GM12878 (cell line): ENCODE measurements around the gene MSI2. TPM values are rescaled to one million over a fixed set of nuclear protein-coding genes. Genes with fewer than 3 reads are reported as not detected.

Experiments used
- ATAC-seq: fragments of 200-7000 bp; cut with Tn5 transposase; 3 replicates; pipeline ENCODE4 v1.9.1; 2020; ENCODE audit warnings: mild to moderate bottlenecking, moderate library complexity
- BruUV-seq: library from RNA; stranded (reverse); fragments of 400-500 nt; replicated peaks from 2 replicates; lab custom pipeline; 2021; lab: Mats Ljungman, UMichigan
- CTCF ChIA-PET: fragments of 300-600 bp; sonication (Branson Sonifier 250); formaldehyde crosslinking; extraction: SDS; loops from one replicate; lab custom pipeline; 2021; ENCODE audit warnings: inconsistent platforms; lab: Yijun Ruan, JAX
- POLR2A ChIA-PET: fragments of 350-600 bp; formaldehyde crosslinking; extraction: SDS; loops from one replicate; lab custom pipeline; 2021; ENCODE audit warnings: inconsistent platforms; lab: Charles Lee
- RAD21 ChIA-PET: fragments of 300-600 bp; sonication (Branson Sonifier 250); formaldehyde crosslinking; loops from one replicate; lab custom pipeline; 2023; ENCODE audit warnings: antibody characterized with exemption; ENCODE audit not compliant: unreplicated experiment; lab: Charles Lee
- SMC1A ChIA-PET: fragments of 300-600 bp; sonication (Branson Sonifier 250); formaldehyde crosslinking; loops from one replicate; lab custom pipeline; 2023; ENCODE audit not compliant: unreplicated experiment, uncharacterized antibody; lab: Charles Lee
- DNase-seq: peaks from one replicate; pipeline ENCODE4 v3.0.0-alpha.2; 2011; ENCODE audit warnings: low read depth, low spot score
- FAIRE-seq: peaks from 3 replicates; lab custom pipeline; 2011; peaks lifted over from hg19 to GRCh38; lab: Jason Lieb, UNC
- H2AFZ ChIP-seq: 2 replicates; pipeline ENCODE4 v1.6.0; 2011; ENCODE audit warnings: low read depth, low read length, control low read depth; ENCODE audit not compliant: control insufficient read depth
- H3K27ac ChIP-seq: 2 replicates; pipeline ENCODE4 v1.5.1; 2011; ENCODE audit warnings: control low read depth; ENCODE audit not compliant: control insufficient read depth, insufficient read depth
- H3K27me3 ChIP-seq, 2 experiments: replicated peaks in 1 of 2; 2 replicates each; pipeline versions ENCODE4 v1.6.0 to v1.6.1; 2011; ENCODE audit warnings: low read length in 1 of 2; ENCODE audit not compliant: control insufficient read depth in 2 of 2, insufficient read depth in 2 of 2
- H3K36me3 ChIP-seq, 2 experiments: 2 replicates each; pipeline ENCODE4 v1.5.1; 2011; ENCODE audit warnings: low read length in 1 of 2; ENCODE audit not compliant: control insufficient read depth in 2 of 2, insufficient read depth in 2 of 2
- H3K4me1 ChIP-seq: 2 replicates; pipeline ENCODE4 v1.6.1; 2011; ENCODE audit warnings: mild to moderate bottlenecking, low read length, moderate library complexity, mixed read lengths; ENCODE audit not compliant: control insufficient read depth, insufficient read depth
- H3K4me2 ChIP-seq: 2 replicates; pipeline ENCODE4 v1.6.0; 2011; ENCODE audit warnings: control low read depth; ENCODE audit not compliant: control insufficient read depth, insufficient read depth
- H3K4me3 ChIP-seq: fragments of 200-600 bp; sonication (generic); 2 replicates; pipeline ENCODE4 v1.5.1; 2016
- H3K79me2 ChIP-seq: 2 replicates; pipeline ENCODE4 v1.6.0; 2011; ENCODE audit warnings: low read length; ENCODE audit not compliant: control insufficient read depth, insufficient read depth
- H3K9ac ChIP-seq: 2 replicates; pipeline ENCODE4 v1.8.0; 2011; ENCODE audit warnings: low read length, control low read depth, mixed read lengths; ENCODE audit not compliant: control insufficient read depth, insufficient read depth
- H3K9me3 ChIP-seq: replicated peaks from 3 replicates; pipeline ENCODE4 v1.5.1; 2011; ENCODE audit warnings: mild to moderate bottlenecking, low read length; ENCODE audit not compliant: control insufficient read depth, insufficient read depth
- H4K20me1 ChIP-seq: 2 replicates; pipeline ENCODE4 v1.6.0; 2011; ENCODE audit not compliant: control insufficient read depth, insufficient read depth
- FOS ChIP-seq: IDR thresholded peaks from 3 replicates; pipeline ENCODE4 v1.6.1; 2011; ENCODE audit warnings: borderline replicate concordance; ENCODE audit not compliant: insufficient read length; ENCODE audit errors: extremely low read depth
- SUPT20H ChIP-seq: IDR thresholded peaks from 2 replicates; pipeline ENCODE4 v1.6.1; 2011; ENCODE audit warnings: low read depth, mild to moderate bottlenecking, low read length, moderate library complexity, borderline replicate concordance; ENCODE audit not compliant: control insufficient read depth
- WGBS: methylation state at CpG from one replicate; pipeline ENCODE4 v1.1.6; 2016; ENCODE audit warnings: low lambda C conversion rate; ENCODE audit not compliant: insufficient replicate concordance, insufficient coverage; ENCODE audit errors: missing lambda C conversion rate; 5-methylcytosine and 5-hydroxymethylcytosine counted together
- in situ Hi-C: fragments of 300-500 bp; cut with MboI; formaldehyde crosslinking; loops from 9 replicates; pipeline ENCODE4 v1.14.3; 2018; ENCODE audit warnings: mixed read lengths
- intact Hi-C: fragments of 100-400 bp; cut with micrococcal nuclease; formaldehyde crosslinking; loops from one replicate; pipeline ENCODE4 v1.14.2; 2022; ENCODE audit not compliant: unreplicated experiment
- polyA plus RNA-seq, 11 experiments: library from polyadenylated mRNA; depleted of rRNA in 4 of 11; unstranded in 6 of 11; stranded (reverse) in 5 of 11; fragments of >200 nt; fragmentation: Nextera tagmentation in 4 of 11; fragmentation: Illumina TruSeq in 1 of 11; extraction: Ambion mirVana in 4 of 11; extraction: Trizol in 1 of 11; gene quantifications; 1 replicate in 1 of 11; 2 replicates in 10 of 11; pipeline versions ENCODE4 v1.2.1 to v1.2.3, GENCODE V29; 2011 to 2016; ENCODE audit warnings: inconsistent platforms in 2 of 11, missing spikeins in 2 of 11, low read depth in 1 of 11
- total RNA-seq, 4 experiments: library from RNA; depleted of rRNA in 3 of 4; stranded (reverse); fragments of >200 nt in 3 of 4; fragmentation: Illumina TruSeq in 1 of 4; extraction: Trizol in 1 of 4; gene quantifications; 2 replicates each; pipeline versions ENCODE4 v1.2.1 to v1.2.3, GENCODE V29; 2013 to 2021
- TF ChIP-seq, protein P1 (sequence below): fragments of 450-650 bp; IDR thresholded peaks from 2 replicates; pipeline ENCODE4 v1.6.1; 2016; ENCODE audit warnings: mild to moderate bottlenecking, moderate library complexity, borderline replicate concordance

Gene MSI2
- total and polyA plus RNA-seq, 10 of the 15 experiments (the other 5 are each of a cell fraction or from before 2014, with no cell fraction given), result 6.1 to 76.1 (median 42.0) TPM

DNA sequence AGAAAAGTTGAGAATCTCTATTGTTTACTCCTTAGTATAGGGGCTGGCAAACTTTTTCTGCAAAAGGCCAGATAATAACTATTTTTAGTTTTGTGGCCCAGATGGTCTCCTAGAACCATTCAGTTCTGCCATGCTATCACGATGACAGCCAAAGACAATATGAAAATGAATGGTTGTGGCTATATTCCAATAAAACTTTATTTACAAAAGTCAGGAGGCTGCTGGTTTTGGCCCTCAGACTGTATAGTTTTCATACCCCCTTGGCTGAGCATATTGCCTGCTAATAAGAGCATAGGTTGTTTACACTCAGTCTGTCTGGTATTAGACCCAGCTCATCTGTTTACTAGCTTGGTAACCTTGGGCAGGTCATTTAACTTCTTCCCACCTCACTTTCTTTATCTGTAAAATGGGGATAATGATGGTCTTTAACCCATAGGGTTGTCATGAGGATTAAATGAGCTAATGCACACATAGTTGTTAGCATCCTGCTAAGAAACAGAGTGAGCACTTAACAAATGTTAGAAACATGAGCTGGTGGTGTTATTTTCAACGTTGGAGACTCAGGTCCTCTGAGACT, 156.3 kb downstream of the MSI2 start:
- Histone ChIP-seq H3K4me1 (peaks cover 9% of the 10 kb centered on the region), H3K4me2 (no peak overlapping the region), H4K20me1 (no peaks in the 10 kb centered on the region), H3K79me2 (peaks cover 8% of the 10 kb centered on the region), H3K27me3 (no peaks in the 10 kb centered on the region), H3K4me3 (no peak overlapping the region), H3K9me3 (peaks cover 4% of the 10 kb centered on the region; the same call in 2 of the 3 replicates), H2AFZ (no peak overlapping the region), H3K27ac (no peak overlapping the region), H3K36me3 (no peaks in the 10 kb centered on the region; a peak in 3 of 4 replicates), H3K9ac (no peak overlapping the region)
- peak; percentile 54 for FAIRE-seq
- POLR2A ChIA-PET, result no interaction called here
- BruUV-seq, result no TSS peak
- WGBS, result 56% methylated on average over 2 of the region's 2 CpGs
- intact Hi-C loops (no loop called here), in situ Hi-C loops (no loop called here)
- TF ChIP-seq, protein P1, sequence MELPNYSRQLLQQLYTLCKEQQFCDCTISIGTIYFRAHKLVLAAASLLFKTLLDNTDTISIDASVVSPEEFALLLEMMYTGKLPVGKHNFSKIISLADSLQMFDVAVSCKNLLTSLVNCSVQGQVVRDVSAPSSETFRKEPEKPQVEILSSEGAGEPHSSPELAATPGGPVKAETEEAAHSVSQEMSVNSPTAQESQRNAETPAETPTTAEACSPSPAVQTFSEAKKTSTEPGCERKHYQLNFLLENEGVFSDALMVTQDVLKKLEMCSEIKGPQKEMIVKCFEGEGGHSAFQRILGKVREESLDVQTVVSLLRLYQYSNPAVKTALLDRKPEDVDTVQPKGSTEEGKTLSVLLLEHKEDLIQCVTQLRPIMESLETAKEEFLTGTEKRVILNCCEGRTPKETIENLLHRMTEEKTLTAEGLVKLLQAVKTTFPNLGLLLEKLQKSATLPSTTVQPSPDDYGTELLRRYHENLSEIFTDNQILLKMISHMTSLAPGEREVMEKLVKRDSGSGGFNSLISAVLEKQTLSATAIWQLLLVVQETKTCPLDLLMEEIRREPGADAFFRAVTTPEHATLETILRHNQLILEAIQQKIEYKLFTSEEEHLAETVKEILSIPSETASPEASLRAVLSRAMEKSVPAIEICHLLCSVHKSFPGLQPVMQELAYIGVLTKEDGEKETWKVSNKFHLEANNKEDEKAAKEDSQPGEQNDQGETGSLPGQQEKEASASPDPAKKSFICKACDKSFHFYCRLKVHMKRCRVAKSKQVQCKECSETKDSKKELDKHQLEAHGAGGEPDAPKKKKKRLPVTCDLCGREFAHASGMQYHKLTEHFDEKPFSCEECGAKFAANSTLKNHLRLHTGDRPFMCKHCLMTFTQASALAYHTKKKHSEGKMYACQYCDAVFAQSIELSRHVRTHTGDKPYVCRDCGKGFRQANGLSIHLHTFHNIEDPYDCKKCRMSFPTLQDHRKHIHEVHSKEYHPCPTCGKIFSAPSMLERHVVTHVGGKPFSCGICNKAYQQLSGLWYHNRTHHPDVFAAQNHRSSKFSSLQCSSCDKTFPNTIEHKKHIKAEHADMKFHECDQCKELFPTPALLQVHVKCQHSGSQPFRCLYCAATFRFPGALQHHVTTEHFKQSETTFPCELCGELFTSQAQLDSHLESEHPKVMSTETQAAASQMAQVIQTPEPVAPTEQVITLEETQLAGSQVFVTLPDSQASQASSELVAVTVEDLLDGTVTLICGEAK, result peak; percentile 43; the same call in 1 of the 2 replicates
- TF ChIP-seq FOS, result no peak
- no peak for TF ChIP-seq SUPT20H
- SMC1A ChIA-PET, result interaction anchor here (0.9 to 2.1 kb wide), 7 partner anchors 11 to 170 kb away, joined by 3 to 6 read pairs (median 4); no protein-coding TSS in a partner anchor
- no peak for ATAC-seq
- CTCF ChIA-PET, result interaction anchor here (1.3 to 1.9 kb wide), 3 partner anchors 11 to 170 kb away, joined by 4 to 6 read pairs (median 5); no protein-coding TSS in a partner anchor
- DNase-seq, result no peak
- RAD21 ChIA-PET, result no interaction called here
